CD4-positive, alpha-beta T cell (primary cell): Measurements from ENCODE around the gene NMRK1. TPM values are rescaled to one million over a fixed set of nuclear protein-coding genes. Genes with fewer than 3 reads are reported as not detected.

Experiments
- ATAC-seq: fragments of 200-7000 bp; cut with Tn5 transposase; one replicate; pipeline ENCODE4 v1.10.0; 2022; ENCODE audit warnings: mild to moderate bottlenecking; ENCODE audit not compliant: poor library complexity
- CTCF ChIA-PET: fragments of 350-600 bp; sonication (Branson Sonifier 250); formaldehyde crosslinking; loops from one replicate; lab custom pipeline; 2021; ENCODE audit warnings: antibody characterized with exemption, inconsistent platforms; lab: Charles Lee
- POLR2A ChIA-PET: fragments of 350-600 bp; sonication (Branson Sonifier 250); formaldehyde crosslinking; loops from one replicate; lab custom pipeline; 2021; ENCODE audit warnings: antibody characterized with exemption, inconsistent platforms; lab: Charles Lee
- DNase-seq, 14 experiments: peaks; one replicate each; pipeline ENCODE4 v3.0.0-alpha.2; 2013 to 2020; ENCODE audit warnings: mixed read lengths in 2 of 14
- H3K27ac ChIP-seq, 2 donors: one replicate each; pipeline versions ENCODE4 v1.5.1 to v1.7.0; 2013; ENCODE audit warnings: low read length in 2 of 2, low read depth in 1 of 2, mild to moderate bottlenecking in 1 of 2
- H3K27me3 ChIP-seq, 2 experiments: 1 replicate in 1 of 2; 2 replicates in 1 of 2; pipeline versions ENCODE4 v1.6.1 to v1.7.0; 2013; ENCODE audit warnings: low read length in 2 of 2, control low read depth in 1 of 2, mild to moderate bottlenecking in 1 of 2, moderate library complexity in 1 of 2; ENCODE audit not compliant: insufficient read depth in 2 of 2, control insufficient read depth in 1 of 2
- H3K36me3 ChIP-seq: one replicate; pipeline ENCODE4 v1.6.1; 2013; ENCODE audit warnings: low read length, control low read depth; ENCODE audit not compliant: insufficient read depth
- H3K4me1 ChIP-seq: one replicate; pipeline ENCODE4 v1.6.1; 2013; ENCODE audit warnings: low read length, control low read depth; ENCODE audit not compliant: insufficient read depth
- H3K4me3 ChIP-seq: one replicate; pipeline ENCODE4 v1.5.1; 2013; ENCODE audit warnings: mild to moderate bottlenecking, low read length, moderate library complexity
- H3K9me3 ChIP-seq, 2 experiments: 1 replicate in 1 of 2; 2 replicates in 1 of 2; pipeline versions ENCODE4 v1.6.1 to v1.7.0; 2013; ENCODE audit warnings: low read length in 2 of 2, mild to moderate bottlenecking in 2 of 2, control low read depth in 1 of 2, moderate library complexity in 1 of 2; ENCODE audit not compliant: control insufficient read depth in 1 of 2, insufficient read depth in 1 of 2
- H3K27ac Mint-ChIP-seq: one replicate; pipeline ENCODE4 v1.8.0; 2020; ENCODE audit warnings: mixed read lengths
- H3K27me3 Mint-ChIP-seq: one replicate; pipeline ENCODE4 v1.8.0; 2021; ENCODE audit warnings: mixed read lengths
- H3K36me3 Mint-ChIP-seq: one replicate; pipeline ENCODE4 v1.8.0; 2021; ENCODE audit warnings: low read depth, mixed read lengths
- H3K4me1 Mint-ChIP-seq: one replicate; pipeline ENCODE4 v1.8.0; 2021; ENCODE audit warnings: low read depth, mixed read lengths
- H3K4me3 Mint-ChIP-seq: one replicate; pipeline ENCODE4 v1.8.0; 2020; ENCODE audit warnings: mild to moderate bottlenecking, mixed read lengths
- H3K9me3 Mint-ChIP-seq: one replicate; pipeline ENCODE4 v1.8.0; 2020; ENCODE audit warnings: mixed read lengths
- CTCF ChIP-seq: fragments of 200-600 bp; IDR thresholded peaks from one replicate; pipeline ENCODE4 v1.8.0; 2022; ENCODE audit warnings: antibody characterized with exemption, mild to moderate bottlenecking
- intact Hi-C, 2 experiments: fragments of 100-400 bp; cut with DNase I in 1 of 2; cut with micrococcal nuclease in 1 of 2; formaldehyde crosslinking; loops; one replicate each; pipeline versions ENCODE4 v1.15.1 to v1.9.0; 2023 to 2025; cut with DNase I, micrococcal nuclease
- total RNA-seq, 174 experiments: library from RNA in 2 of 174; stranded (reverse) in 2 of 174; gene quantifications; one replicate each; pipeline ENCODE4 v1.2.3 and lab custom pipeline; 2021 to 2026

Gene NMRK1
- total RNA-seq, 2 experiments from 2014 or later, result 45.3 to 46.5 TPM

- Histone ChIP-seq H3K27ac (no peak overlapping the region), H3K9me3 (no peaks in the 10 kb centered on the region), H3K4me3 (no peak overlapping the region), H3K27me3 (no peaks in the 10 kb centered on the region), H3K4me1 (peaks cover 12% of the 10 kb centered on the region), H3K36me3 (peaks cover 38% of the 10 kb centered on the region)
- H3K4me1 Mint-ChIP-seq, result peaks cover 74% of the 10 kb centered on the region
- peak overlapping the region; percentile 37 for H3K27ac Mint-ChIP-seq
- intact Hi-C loops, result no loop called here
- TF ChIP-seq CTCF, result no peak
- H3K27me3 Mint-ChIP-seq, result no peaks in the 10 kb centered on the region
- CTCF ChIA-PET, result no interaction called here
- DNase-seq, result no peak
- H3K9me3 Mint-ChIP-seq, result no peaks in the 10 kb centered on the region
- POLR2A ChIA-PET, result no interaction called here
- H3K4me3 Mint-ChIP-seq, result no peak overlapping the region
- ATAC-seq, result no peak
- H3K36me3 Mint-ChIP-seq, result peaks cover 57% of the 10 kb centered on the region
These were observed 28.4 kb upstream of the NMRK1 start for GRCh38 chr9:75116306-75116705.

GRCh38 chr9:75112789-75113188 lies 24.8 kb upstream of the NMRK1 start:
- H3K4me3 ChIP-seq, result no peak overlapping the region
- Mint-ChIP-seq H3K36me3 (peaks cover 25% of the 10 kb centered on the region), H3K4me1 (peaks cover 78% of the 10 kb centered on the region), H3K27ac (peak overlapping the region; percentile 67), H3K27me3 (no peaks in the 10 kb centered on the region), H3K4me3 (no peak overlapping the region), H3K9me3 (no peaks in the 10 kb centered on the region)
- ATAC-seq, result no peak
- H3K4me1 ChIP-seq, result peaks cover 18% of the 10 kb centered on the region
- no peak for DNase-seq
- H3K9me3 ChIP-seq, result no peaks in the 10 kb centered on the region
- intact Hi-C loops, result no loop called here
- H3K36me3 ChIP-seq, result peaks cover 7% of the 10 kb centered on the region
- ChIA-PET POLR2A (no interaction called here), CTCF (interaction anchor here (0.9 kb wide), 1 partner anchor 25 kb away, joined by 3 read pairs; the partner anchor contains the start of gene NMRK1)
- no peaks in the 10 kb centered on the region for H3K27me3 ChIP-seq
- H3K27ac ChIP-seq, result no peak overlapping the region
- no peak for TF ChIP-seq CTCF

GRCh38 chr9:75111019-75111622 lies 23.2 kb upstream of the NMRK1 start:
- no peaks in the 10 kb centered on the region for H3K9me3 ChIP-seq
- no peaks in the 10 kb centered on the region for H3K27me3 Mint-ChIP-seq
- H3K4me1 ChIP-seq, result peaks cover 18% of the 10 kb centered on the region
- H3K27ac Mint-ChIP-seq, result peak overlapping the region; percentile 85
- no peaks in the 10 kb centered on the region for H3K36me3 ChIP-seq
- DNase-seq, result peak in 1 of 14 experiments; percentile 31
- CTCF ChIA-PET, result no interaction called here
- H3K36me3 Mint-ChIP-seq, result peaks cover 21% of the 10 kb centered on the region
- no peak for TF ChIP-seq CTCF
- peaks cover 71% of the 10 kb centered on the region for H3K4me1 Mint-ChIP-seq
- H3K4me3 ChIP-seq, result no peak overlapping the region
- no peaks in the 10 kb centered on the region for H3K9me3 Mint-ChIP-seq
- POLR2A ChIA-PET, result interaction anchor here (0.7 kb wide), 1 partner anchor 23 kb away, joined by 3 read pairs; the partner anchor contains the start of genes NMRK1 and OSTF1
- peak overlapping the region; percentile 38 for H3K4me3 Mint-ChIP-seq
- no peaks in the 10 kb centered on the region for H3K27me3 ChIP-seq
- H3K27ac ChIP-seq, result no peak overlapping the region
- peak; percentile 82 for ATAC-seq
- intact Hi-C loops, result no loop called here
